K562 (cell line): ENCODE measurements around the gene PCF11. TPM values are rescaled to one million over a fixed set of nuclear protein-coding genes. Genes with fewer than 3 reads are reported as not detected.

Experiments used
- CC2D1A ChIP-seq: fragments of 450-650 bp; IDR thresholded peaks from 2 replicates; pipeline ENCODE4 v1.6.1; 2017; ENCODE audit warnings: mild to moderate bottlenecking
- CTCFL ChIP-seq: IDR thresholded peaks from 2 replicates; pipeline ENCODE4 v1.6.1; 2011; ENCODE audit warnings: borderline replicate concordance, low read depth, mild to moderate bottlenecking, moderate library complexity, low read length; ENCODE audit not compliant: insufficient read depth, poor library complexity, severe bottlenecking
- E2F5 ChIP-seq: sonication (generic); formaldehyde crosslinking; IDR thresholded peaks from 2 replicates; pipeline ENCODE4 v1.8.0; 2022; ENCODE audit warnings: mild to moderate bottlenecking, missing genetic modification reagents
- E2F8 ChIP-seq: fragments of 450-650 bp; IDR thresholded peaks from 2 replicates; pipeline ENCODE4 v1.7.1; 2018; ENCODE audit warnings: mild to moderate bottlenecking, low read depth; ENCODE audit not compliant: partially characterized antibody
- ELF4 ChIP-seq: fragments of 450-650 bp; formaldehyde crosslinking; IDR thresholded peaks from 2 replicates; pipeline ENCODE4 v1.4.0; 2022; ENCODE audit warnings: missing genetic modification characterization
- KLF16 ChIP-seq: IDR thresholded peaks from 2 replicates; pipeline ENCODE4 v1.6.1; 2016; ENCODE audit warnings: antibody characterized with exemption
- MTA3 ChIP-seq: fragments of 450-650 bp; formaldehyde crosslinking; IDR thresholded peaks from 2 replicates; pipeline ENCODE4 v1.6.1; 2017; ENCODE audit warnings: mild to moderate bottlenecking, borderline replicate concordance
- NCOR1 ChIP-seq: fragments of 450-650 bp; IDR thresholded peaks from 2 replicates; pipeline ENCODE4 v1.6.1; 2016; ENCODE audit warnings: mild to moderate bottlenecking, moderate library complexity
- NFXL1 ChIP-seq: fragments of 450-650 bp; formaldehyde crosslinking; IDR thresholded peaks from 2 replicates; pipeline ENCODE4 v1.4.0; 2021; ENCODE audit warnings: mild to moderate bottlenecking
- POLR2A ChIP-seq: fragments of 450-650 bp; conservative IDR thresholded peaks from 2 replicates; pipeline ENCODE4 v1.6.1; 2016
- SIN3B ChIP-seq: fragments of 450-650 bp; IDR thresholded peaks from 2 replicates; pipeline ENCODE4 v1.6.1; 2017; ENCODE audit warnings: low read depth, mild to moderate bottlenecking, moderate library complexity
- SUPT5H ChIP-seq: fragments of 450-650 bp; IDR thresholded peaks from 2 replicates; pipeline ENCODE4 v1.6.1; 2016
- THRAP3 ChIP-seq: fragments of 450-650 bp; IDR thresholded peaks from 2 replicates; pipeline ENCODE4 v1.6.1; 2016; ENCODE audit warnings: mild to moderate bottlenecking, inconsistent platforms, borderline replicate concordance
- ZBTB11 ChIP-seq, 3 experiments: fragments of 200-800 bp in 1 of 3; fragments of 250-450 bp in 1 of 3; fragments of 450-650 bp in 1 of 3; sonication (Bioruptor Pico) in 1 of 3; sonication (Bioruptor generic) in 1 of 3; formaldehyde crosslinking in 1 of 3; IDR thresholded peaks; 2 replicates each; pipeline versions ENCODE4 v1.6.1 to v1.8.0; 2016 to 2022; ENCODE audit warnings: mild to moderate bottlenecking in 2 of 3, missing genetic modification characterization in 2 of 3, missing compliant biosample characterization in 1 of 3, moderate library complexity in 1 of 3
- ZNF408 ChIP-seq: fragments of 250-450 bp; sonication (Bioruptor Pico); IDR thresholded peaks from 2 replicates; pipeline ENCODE4 v1.4.0; 2020; ENCODE audit warnings: low read depth, mild to moderate bottlenecking, moderate library complexity
- polyA plus RNA-seq, 8 experiments: library from polyadenylated mRNA; depleted of rRNA in 4 of 8; stranded (reverse) in 5 of 8; unstranded in 3 of 8; fragments of >200 nt; fragmentation: Nextera tagmentation in 2 of 8; fragmentation: Illumina TruSeq in 1 of 8; extraction: Ambion mirVana in 2 of 8; extraction: Trizol in 1 of 8; gene quantifications; 2 replicates each; pipeline versions ENCODE4 v1.2.1 to v1.2.3, GENCODE V29; 2011 to 2014; ENCODE audit warnings: inconsistent platforms in 1 of 8, missing spikeins in 1 of 8
- total RNA-seq, 7 experiments: library from RNA; depleted of rRNA in 6 of 7; stranded (reverse); fragments of >200 nt in 6 of 7; fragmentation: Illumina TruSeq in 2 of 7; extraction: Trizol in 2 of 7; gene quantifications; 2 replicates each; pipeline versions ENCODE4 v1.2.1 to v1.2.3, GENCODE V29; 2011 to 2021; ENCODE audit warnings: low replicate concordance in 1 of 7

PCF11 gene
- total and polyA plus RNA-seq, 9 of the 15 experiments (the other 6 are each of a cell fraction or from before 2014, with no cell fraction given): 9.3 to 91.6 (median 54.4) TPM

GRCh38 chr11:83166193-83166866 lies 9.4 kb downstream of the PCF11 start (continued):
- TF ChIP-seq ZBTB11 (CRISPR knock-in tag; IDR thresholded peaks at IDR 0.05) (no peak), E2F8 (peak; percentile 35), THRAP3 (peak; percentile 89; the same call in 1 of the 2 replicates), POLR2A (peak; percentile 70), CTCFL (no peak), NCOR1 (no peak), NFXL1 (CRISPR knock-in tag) (no peak), SIN3B (no peak), SUPT5H (peak; percentile 61; the same call in 1 of the 2 replicates), CC2D1A (no peak), E2F5 (CRISPR knock-in tag) (no peak), ELF4 (CRISPR knock-in tag) (no peak), KLF16 (peak; percentile 21; the same call in 1 of the 2 replicates), ZNF408 (CRISPR knock-in tag) (no peak), MTA3 (peak; percentile 31; the same call in 1 of the 2 replicates)
